HepG2 (cell line): ENCODE measurements around the gene ADRA2B. TPM values are rescaled to one million over a fixed set of nuclear protein-coding genes. Genes with fewer than 3 reads are reported as not detected.

ENCODE experiments used
- ATAC-seq: fragments of 200-7000 bp; cut with Tn5 transposase; 3 replicates; pipeline ENCODE4 v1.9.1; 2020; ENCODE audit warnings: mild to moderate bottlenecking, moderate library complexity
- BruUV-seq: library from RNA; stranded (reverse); fragments of 400-500 nt; replicated peaks from 2 replicates; lab custom pipeline; 2021; lab: Mats Ljungman, UMichigan
- CTCF ChIA-PET: fragments of 300-600 bp; formaldehyde crosslinking; extraction: SDS; loops from one replicate; lab custom pipeline; 2021; ENCODE audit warnings: low total read pairs, inconsistent platforms, low intra/inter-chr PET ratio; lab: Yijun Ruan, JAX
- POLR2A ChIA-PET: fragments of 350-600 bp; sonication (Branson Sonifier 250); formaldehyde crosslinking; loops from one replicate; lab custom pipeline; 2020; ENCODE audit warnings: antibody characterized with exemption, inconsistent platforms; lab: Yijun Ruan, JAX
- DNase-seq: peaks from one replicate; pipeline ENCODE4 v3.0.0-alpha.2; 2015; ENCODE audit warnings: low spot score
- FAIRE-seq: peaks from 3 replicates; lab custom pipeline; 2011; peaks lifted over from hg19 to GRCh38; lab: Jason Lieb, UNC
- H2AFZ ChIP-seq: one replicate; pipeline ENCODE4 v1.6.1; 2011; ENCODE audit warnings: low read length, inconsistent platforms
- H3K27ac ChIP-seq: fragments of 300-600 bp; 3 replicates; pipeline ENCODE4 v1.8.0; 2011; ENCODE audit warnings: mixed run types, mild to moderate bottlenecking, mixed read lengths, low read length, inconsistent platforms; ENCODE audit not compliant: insufficient read depth; ENCODE audit errors: extremely low read length
- H3K27me3 ChIP-seq, 2 experiments: fragments of 200-600 bp in 1 of 2; 2 replicates in 1 of 2; 3 replicates in 1 of 2; pipeline versions ENCODE4 v1.6.0 to v1.8.0; 2011; ENCODE audit warnings: low read length in 2 of 2, mild to moderate bottlenecking in 2 of 2, moderate library complexity in 2 of 2, inconsistent platforms in 1 of 2; ENCODE audit not compliant: insufficient read depth in 2 of 2, control insufficient read depth in 1 of 2
- H3K36me3 ChIP-seq, 2 experiments: fragments of 200-600 bp in 1 of 2; replicated peaks in 1 of 2; 2 replicates in 1 of 2; 3 replicates in 1 of 2; pipeline versions ENCODE4 v1.5.1 to v1.8.0; 2011; ENCODE audit warnings: low read length in 2 of 2, inconsistent platforms in 1 of 2; ENCODE audit not compliant: insufficient read depth in 2 of 2, control insufficient read depth in 1 of 2
- H3K4me1 ChIP-seq: 2 replicates; pipeline ENCODE4 v1.5.1; 2012; ENCODE audit warnings: low read length, inconsistent platforms; ENCODE audit not compliant: insufficient read depth
- H3K4me2 ChIP-seq: 2 replicates; pipeline ENCODE4 v1.6.0; 2011; ENCODE audit warnings: low read depth, low read length, inconsistent platforms
- H3K4me3 ChIP-seq, 3 experiments: fragments of 200-600 bp in 1 of 3; sonication (generic), shearing (Covaris generic) in 1 of 3; replicated peaks in 1 of 3; 2 replicates each; pipeline ENCODE4 v1.5.1; 2011 to 2016; ENCODE audit warnings: low read length in 3 of 3, inconsistent platforms in 2 of 3, low read depth in 2 of 3, mild to moderate bottlenecking in 2 of 3, control low read depth in 1 of 3, mixed read lengths in 1 of 3; ENCODE audit not compliant: insufficient read depth in 1 of 3
- H3K79me2 ChIP-seq: one replicate; pipeline ENCODE4 v1.6.1; 2011; ENCODE audit warnings: low read length, inconsistent platforms; ENCODE audit not compliant: insufficient read depth
- H3K9ac ChIP-seq: 2 replicates; pipeline ENCODE4 v1.6.0; 2011; ENCODE audit warnings: mild to moderate bottlenecking, low read depth, low read length, inconsistent platforms; ENCODE audit not compliant: insufficient read depth
- H3K9me3 ChIP-seq: 2 replicates; pipeline ENCODE4 v1.5.1; 2012; ENCODE audit warnings: mild to moderate bottlenecking, low read length
- H4K20me1 ChIP-seq: 2 replicates; pipeline ENCODE4 v1.6.0; 2011; ENCODE audit warnings: inconsistent platforms, mild to moderate bottlenecking, low read length, moderate library complexity; ENCODE audit not compliant: insufficient read depth
- GMEB1 ChIP-seq: sonication (generic); formaldehyde crosslinking; IDR thresholded peaks from 2 replicates; pipeline ENCODE4 v1.5.1; 2020; ENCODE audit warnings: missing genetic modification reagents, mild to moderate bottlenecking, borderline replicate concordance
- HNRNPL ChIP-seq: fragments of 200-400 bp; formaldehyde crosslinking; IDR thresholded peaks from 2 replicates; pipeline ENCODE4 v1.6.1; 2017; ENCODE audit warnings: mild to moderate bottlenecking, low read depth, low read length
- MYC ChIP-seq: sonication (generic); formaldehyde crosslinking; IDR thresholded peaks from 2 replicates; pipeline ENCODE4 v1.9.0; 2021; ENCODE audit warnings: missing genetic modification reagents, borderline replicate concordance
- NBN ChIP-seq: fragments of 450-650 bp; conservative IDR thresholded peaks from 2 replicates; pipeline ENCODE4 v1.6.1; 2017
- RAD51 ChIP-seq: fragments of 450-650 bp; IDR thresholded peaks from 2 replicates; pipeline ENCODE4 v1.6.1; 2016; ENCODE audit warnings: borderline replicate concordance
- THRA ChIP-seq: sonication (generic); formaldehyde crosslinking; IDR thresholded peaks from 2 replicates; pipeline ENCODE4 v1.4.0; 2020; ENCODE audit warnings: missing genetic modification reagents, borderline replicate concordance
- ZNF331 ChIP-seq: sonication (generic); formaldehyde crosslinking; IDR thresholded peaks from 2 replicates; pipeline ENCODE4 v1.4.0; 2020; ENCODE audit warnings: missing genetic modification reagents
- ZNF430 ChIP-seq: sonication (generic); formaldehyde crosslinking; IDR thresholded peaks from 2 replicates; pipeline ENCODE4 v1.9.0; 2021; ENCODE audit warnings: mild to moderate bottlenecking, missing genetic modification reagents
- ZNF460 ChIP-seq: sonication (generic); formaldehyde crosslinking; IDR thresholded peaks from 2 replicates; pipeline ENCODE4 v1.5.1; 2020; ENCODE audit warnings: missing genetic modification reagents, mild to moderate bottlenecking, borderline replicate concordance
- ZNF616 ChIP-seq: sonication (generic); formaldehyde crosslinking; IDR thresholded peaks from 2 replicates; pipeline ENCODE4 v1.5.0; 2020; ENCODE audit warnings: low read depth, mild to moderate bottlenecking, missing genetic modification reagents
- WGBS: methylation state at CpG from one replicate; pipeline ENCODE4 v1.1.6; 2017; ENCODE audit warnings: low lambda C conversion rate; 5-methylcytosine and 5-hydroxymethylcytosine counted together
- in situ Hi-C: cut with HindIII; loops from 2 replicates; pipeline ENCODE4 v1.10.0; 2017; ENCODE audit warnings: low pct_unique_long_range_greater_than_20kb; ENCODE audit not compliant: extremely low pct_ligation_motif_present
- intact Hi-C: fragments of 100-400 bp; cut with micrococcal nuclease; formaldehyde crosslinking; loops from one replicate; pipeline ENCODE4 v1.10.0; 2022; ENCODE audit not compliant: unreplicated experiment
- polyA plus RNA-seq, 8 experiments: library from polyadenylated mRNA; depleted of rRNA in 3 of 8; stranded (reverse) in 7 of 8; unstranded in 1 of 8; fragments of >200 nt; fragmentation: Illumina TruSeq in 4 of 8; extraction: Trizol in 4 of 8; gene quantifications; 2 replicates each; pipeline versions ENCODE4 v1.2.1 to v1.2.3, GENCODE V29; 2011 to 2016; ENCODE audit warnings: low read depth in 4 of 8, missing spikeins in 1 of 8, mixed read lengths in 1 of 8; ENCODE audit not compliant: insufficient read depth in 1 of 8
- total RNA-seq, 5 experiments: library from RNA; depleted of rRNA; stranded (reverse); fragments of >200 nt; fragmentation: Illumina TruSeq; extraction: Trizol; gene quantifications; 2 replicates each; pipeline ENCODE4 v1.2.3, GENCODE V29; 2016; ENCODE audit warnings: low read depth in 1 of 5

ADRA2B gene
- total and polyA plus RNA-seq, 2 of the 13 experiments (the other 11 are each of a cell fraction or from before 2014, with no cell fraction given) = not detected

GRCh38 chr2:96103761-96104486 lies 12.4 kb downstream of the ADRA2B start:
- Histone ChIP-seq H3K27ac (no peak overlapping the region), H3K4me3 (no peak overlapping the region), H4K20me1 (no peaks in the 10 kb centered on the region), H3K79me2 (no peaks in the 10 kb centered on the region), H3K9ac (no peak overlapping the region), H3K9me3 (no peaks in the 10 kb centered on the region), H3K36me3 (no peaks in the 10 kb centered on the region), H3K4me1 (peaks cover 19% of the 10 kb centered on the region), H3K4me2 (no peak overlapping the region), H3K27me3 (peaks cover 5 to 16% of the 10 kb centered on the region in 2 experiments; a peak in 2 of 5 replicates), H2AFZ (no peak overlapping the region)
- ATAC-seq (no peak), FAIRE-seq (no peak), DNase-seq (no peak)
- TF ChIP-seq ZNF460 (CRISPR knock-in tag) (no peak), THRA (CRISPR knock-in tag) (no peak), ZNF616 (CRISPR knock-in tag) (no peak), MYC (CRISPR knock-in tag) (no peak), GMEB1 (CRISPR knock-in tag) (no peak), ZNF430 (CRISPR knock-in tag) (no peak), RAD51 (no peak), HNRNPL (no peak), NBN (no peak), ZNF331 (CRISPR knock-in tag) (no peak)
- in situ Hi-C loops (loop anchor here (25.0 kb wide), 2 partner anchors 92 to 267 kb away; no protein-coding TSS in a partner anchor), intact Hi-C loops (no loop called here)
- no TSS peak for BruUV-seq
- ChIA-PET POLR2A (no interaction called here), CTCF (no interaction called here)
- 7% methylated on average over 6 of the region's 6 CpGs for WGBS
